H1 (cell line): Measurements from ENCODE around the gene ANP32B.

Source experiments
- ATF3 ChIP-seq: IDR thresholded peaks from 2 replicates; pipeline ENCODE4 v1.6.1; 2011; ENCODE audit warnings: low read depth, mild to moderate bottlenecking, low read length; ENCODE audit not compliant: insufficient read depth
- CEBPB ChIP-seq: IDR thresholded peaks from 2 replicates; pipeline ENCODE4 v1.6.1; 2012; ENCODE audit warnings: low read depth, low read length
- CTCF ChIP-seq, 3 experiments: IDR thresholded peaks; 1 replicate in 2 of 3; 2 replicates in 1 of 3; pipeline versions ENCODE4 v1.5.1 to v1.6.1; 2011; ENCODE audit warnings: low read length in 3 of 3, mild to moderate bottlenecking in 3 of 3, inconsistent platforms in 2 of 3, low read depth in 1 of 3, moderate library complexity in 1 of 3; ENCODE audit not compliant: insufficient read depth in 1 of 3; ENCODE audit errors: control extremely low read depth in 1 of 3
- EZH2 ChIP-seq: fragments of 200-600 bp; sonication (generic); IDR thresholded peaks from 2 replicates; pipeline ENCODE4 v1.7.1; 2012; ENCODE audit warnings: low read depth, mild to moderate bottlenecking, moderate library complexity, low read length, inconsistent platforms; ENCODE audit not compliant: severe bottlenecking
- GABPA ChIP-seq: IDR thresholded peaks from 2 replicates; pipeline ENCODE4 v1.6.1; 2011; ENCODE audit warnings: mild to moderate bottlenecking, low read length, moderate library complexity, borderline replicate concordance; ENCODE audit not compliant: insufficient read depth
- KDM4A ChIP-seq: IDR thresholded peaks from one replicate; pipeline ENCODE4 v1.7.1; 2012; ENCODE audit warnings: low read depth, mild to moderate bottlenecking, moderate library complexity, low read length, inconsistent platforms; ENCODE audit not compliant: severe bottlenecking
- KDM5A ChIP-seq: fragments of 200-600 bp; IDR thresholded peaks from 2 replicates; pipeline ENCODE4 v1.7.1; 2012; ENCODE audit warnings: mild to moderate bottlenecking, low read length, inconsistent platforms, mixed read lengths
- MAX ChIP-seq: IDR thresholded peaks from 2 replicates; pipeline ENCODE4 v1.6.1; 2012; ENCODE audit warnings: inconsistent platforms
- POLR2A ChIP-seq, 2 experiments: IDR thresholded peaks; 1 replicate in 1 of 2; 2 replicates in 1 of 2; pipeline ENCODE4 v1.6.1; 2011; ENCODE audit warnings: low read depth in 2 of 2, low read length in 2 of 2, mild to moderate bottlenecking in 2 of 2; ENCODE audit errors: control extremely low read depth in 1 of 2
- TCF12 ChIP-seq: IDR thresholded peaks from 2 replicates; pipeline ENCODE4 v1.6.1; 2011; ENCODE audit warnings: low read depth, mild to moderate bottlenecking, low read length
- USF2 ChIP-seq: IDR thresholded peaks from 2 replicates; pipeline ENCODE4 v1.6.1; 2011; ENCODE audit warnings: low read length, improper control_type of control experiment

- TF ChIP-seq POLR2A (IDR thresholded peaks at IDR 0.05; ENCODE audit: control extremely low read depth in 1 of 2, low read depth in 2 of 2, low read length in 2 of 2) (no peak), KDM5A (no peak), CTCF (IDR thresholded peaks at IDR 0.05; ENCODE audit: control extremely low read depth in 1 of 3, insufficient read depth in 1 of 3, low read depth in 1 of 3, low read length in 3 of 3) (no peak), KDM4A (no peak), EZH2 (no peak), GABPA (no peak), TCF12 (no peak), USF2 (no peak), CEBPB (no peak), MAX (no peak), ATF3 (no peak)
Measured at GRCh38 chr9:98008764-98009163, 25.6 kb downstream of the ANP32B start.
